K562 (cell line): ENCODE results near the gene UHRF1. TPM values are rescaled to one million over a fixed set of nuclear protein-coding genes. Genes with fewer than 3 reads are reported as not detected.

Experiments
- ATAC-seq: fragments of 200-7000 bp; cut with Tn5 transposase; 3 replicates; pipeline ENCODE4 v1.9.1; 2020; ENCODE audit warnings: moderate library complexity
- BruUV-seq: library from RNA; stranded (reverse); fragments of 400-500 nt; replicated peaks from 2 replicates; lab custom pipeline; 2021; lab: Mats Ljungman, UMichigan
- CTCF ChIA-PET: fragments of 300-600 bp; formaldehyde crosslinking; extraction: SDS; loops from one replicate; lab custom pipeline; 2021; ENCODE audit warnings: low intra/inter-chr PET ratio; lab: Yijun Ruan, JAX
- POLR2A ChIA-PET: fragments of 300-600, 350-650 bp; sonication (Branson Sonifier 250); formaldehyde crosslinking; extraction: SDS; loops from one replicate; lab custom pipeline; 2021; ENCODE audit warnings: antibody characterized with exemption, inconsistent platforms; lab: Yijun Ruan, JAX
- DNase-seq, 4 experiments: peaks; one replicate each; pipeline versions ENCODE4 v3.0.0 to v3.0.0-alpha.2; 2011 to 2018; ENCODE audit warnings: low spot score in 3 of 4, mixed read lengths in 3 of 4; ENCODE audit errors: extremely low read depth in 1 of 4
- FAIRE-seq: peaks from 2 replicates; lab custom pipeline; 2011; peaks lifted over from hg19 to GRCh38; lab: Jason Lieb, UNC
- H2AFZ ChIP-seq: 2 replicates; pipeline ENCODE4 v1.6.0; 2011; ENCODE audit warnings: low read depth, low read length, control low read depth, inconsistent platforms
- H3K27ac ChIP-seq: fragments of 200-600 bp; 3 replicates; pipeline ENCODE4 v1.8.0; 2011; ENCODE audit warnings: low read depth, mild to moderate bottlenecking, control low read depth, inconsistent platforms, low read length, moderate library complexity, mixed read lengths; ENCODE audit errors: extremely low read depth
- H3K27me3 ChIP-seq, 2 experiments: fragments of 300-600 bp in 1 of 2; 2 replicates in 1 of 2; 3 replicates in 1 of 2; pipeline versions ENCODE4 v1.6.0 to v1.8.0; 2011; ENCODE audit warnings: inconsistent platforms in 2 of 2, low read length in 2 of 2, mild to moderate bottlenecking in 1 of 2, mixed read lengths in 1 of 2, moderate library complexity in 1 of 2; ENCODE audit not compliant: control insufficient read depth in 2 of 2, insufficient read depth in 2 of 2
- H3K36me3 ChIP-seq: fragments of 300-600 bp; 3 replicates; pipeline ENCODE4 v1.8.0; 2011; ENCODE audit warnings: mild to moderate bottlenecking, low read length, inconsistent platforms; ENCODE audit not compliant: control insufficient read depth, insufficient read depth
- H3K4me1 ChIP-seq, 2 experiments: fragments of 200-600 bp in 1 of 2; replicated peaks in 1 of 2; 2 replicates in 1 of 2; 3 replicates in 1 of 2; pipeline versions ENCODE4 v1.5.1 to v1.8.0; 2011; ENCODE audit warnings: inconsistent platforms in 2 of 2, low read length in 2 of 2, mild to moderate bottlenecking in 1 of 2, mixed read lengths in 1 of 2, moderate library complexity in 1 of 2; ENCODE audit not compliant: control insufficient read depth in 2 of 2, insufficient read depth in 2 of 2
- H3K4me2 ChIP-seq: 2 replicates; pipeline ENCODE4 v1.6.1; 2011; ENCODE audit warnings: low read length, control low read depth, inconsistent platforms, mixed read lengths; ENCODE audit not compliant: insufficient read depth
- H3K4me3 ChIP-seq: fragments of 200-600 bp; sonication (generic), shearing (Covaris generic); 2 replicates; pipeline ENCODE4 v1.5.1; 2016; ENCODE audit warnings: control low read depth, inconsistent platforms
- H3K79me2 ChIP-seq: fragments of 200-600 bp; 3 replicates; pipeline ENCODE4 v1.8.0; 2011; ENCODE audit warnings: low read length, inconsistent platforms; ENCODE audit not compliant: control insufficient read depth, insufficient read depth
- H3K9ac ChIP-seq, 2 experiments: 2 replicates each; pipeline versions ENCODE4 v1.6.0 to v1.6.1; 2011; ENCODE audit warnings: low read depth in 2 of 2, low read length in 2 of 2, control low read depth in 1 of 2, inconsistent platforms in 1 of 2, mild to moderate bottlenecking in 1 of 2, mixed read lengths in 1 of 2; ENCODE audit not compliant: insufficient read depth in 1 of 2
- H3K9me1 ChIP-seq: one replicate; pipeline ENCODE4 v1.6.0; 2011; ENCODE audit warnings: inconsistent platforms, mild to moderate bottlenecking, low read length, moderate library complexity; ENCODE audit not compliant: control insufficient read depth, insufficient read depth
- H3K9me3 ChIP-seq: replicated peaks from 2 replicates; pipeline ENCODE4 v1.5.1; 2011; ENCODE audit warnings: low read depth, low read length, inconsistent platforms; ENCODE audit not compliant: control insufficient read depth, insufficient read depth
- H4K20me1 ChIP-seq: replicated peaks from 2 replicates; pipeline ENCODE4 v1.6.1; 2011; ENCODE audit warnings: low read length, inconsistent platforms, mixed read lengths; ENCODE audit not compliant: control insufficient read depth, insufficient read depth
- MBD1 ChIP-seq: fragments of 250-450 bp; sonication (Bioruptor Pico); IDR thresholded peaks from 2 replicates; pipeline ENCODE4 v1.8.0; 2022; ENCODE audit warnings: inconsistent platforms
- NFIC ChIP-seq: fragments of 450-650 bp; IDR thresholded peaks from 2 replicates; pipeline ENCODE4 v1.6.1; 2017; ENCODE audit warnings: mild to moderate bottlenecking, inconsistent platforms
- POLR2G ChIP-seq: fragments of 200-400 bp; formaldehyde crosslinking; IDR thresholded peaks from 2 replicates; pipeline ENCODE4 v1.6.1; 2017; ENCODE audit warnings: low read depth, mild to moderate bottlenecking, antibody characterized with exemption, low read length, moderate library complexity
- RFX5 ChIP-seq: IDR thresholded peaks from 2 replicates; pipeline ENCODE4 v1.6.1; 2011; ENCODE audit warnings: low read depth, mild to moderate bottlenecking, improper control_type of control experiment, low read length
- SRSF1 ChIP-seq: fragments of 200-400 bp; formaldehyde crosslinking; IDR thresholded peaks from 2 replicates; pipeline ENCODE4 v1.6.1; 2017; ENCODE audit warnings: mild to moderate bottlenecking, low read depth, low read length, moderate library complexity
- WGBS: fragments of 100-300 bp; shearing (Covaris generic); methylation state at CpG from one replicate; pipeline ENCODE4 v1.1.6; 2016; ENCODE audit warnings: low coverage, mixed read lengths; ENCODE audit not compliant: insufficient coverage; ENCODE audit errors: missing lambda C conversion rate; 5-methylcytosine and 5-hydroxymethylcytosine counted together
- in situ Hi-C: fragments of 300-500 bp; cut with MboI; formaldehyde crosslinking; loops from 4 replicates; pipeline ENCODE4 v1.15.0; 2018; ENCODE audit warnings: inconsistent platforms, mixed read lengths
- intact Hi-C: fragments of 100-400 bp; cut with micrococcal nuclease; formaldehyde crosslinking; loops from 2 replicates; pipeline ENCODE4 v1.14.2; 2022
- polyA plus RNA-seq, 8 experiments: library from polyadenylated mRNA; depleted of rRNA in 4 of 8; stranded (reverse) in 5 of 8; unstranded in 3 of 8; fragments of >200 nt; fragmentation: Nextera tagmentation in 2 of 8; fragmentation: Illumina TruSeq in 1 of 8; extraction: Ambion mirVana in 2 of 8; extraction: Trizol in 1 of 8; gene quantifications; 2 replicates each; pipeline versions ENCODE4 v1.2.1 to v1.2.3, GENCODE V29; 2011 to 2014; ENCODE audit warnings: inconsistent platforms in 1 of 8, missing spikeins in 1 of 8
- total RNA-seq, 7 experiments: library from RNA; depleted of rRNA in 6 of 7; stranded (reverse); fragments of >200 nt in 6 of 7; fragmentation: Illumina TruSeq in 2 of 7; extraction: Trizol in 2 of 7; gene quantifications; 2 replicates each; pipeline versions ENCODE4 v1.2.1 to v1.2.3, GENCODE V29; 2011 to 2021; ENCODE audit warnings: low replicate concordance in 1 of 7

Gene UHRF1
- total and polyA plus RNA-seq, 9 of the 15 experiments (the other 6 are each of a cell fraction or from before 2014, with no cell fraction given): 6.0 to 101 (median 30.9) TPM

GRCh38 chr19:4984106-4984380 lies 74.7 kb downstream of the UHRF1 start:
- ChIA-PET POLR2A (interaction anchor here (0.6 to 0.8 kb wide), 2 partner anchors 12 to 17 kb away, joined by 3 read pairs; no protein-coding TSS in a partner anchor), CTCF (no interaction called here)
- no peak overlapping the region for H3K4me2 ChIP-seq
- peaks cover 15 to 65% of the 10 kb centered on the region in 2 experiments for H3K4me1 ChIP-seq
- H3K27me3 ChIP-seq: no peaks in the 10 kb centered on the region
- intact Hi-C loops: no loop called here
- in situ Hi-C loops: no loop called here
- peaks cover 79% of the 10 kb centered on the region for H4K20me1 ChIP-seq
- H3K9me3 ChIP-seq: no peaks in the 10 kb centered on the region
- ATAC-seq (no peak), DNase-seq (no peak), FAIRE-seq (no peak)
- peaks cover 69% of the 10 kb centered on the region for H3K79me2 ChIP-seq
- BruUV-seq: no TSS peak
- H3K9me1 ChIP-seq: peaks cover 18% of the 10 kb centered on the region
- no peaks in the 10 kb centered on the region for H3K36me3 ChIP-seq
- H2AFZ ChIP-seq: no peak overlapping the region
- no peak overlapping the region for H3K27ac ChIP-seq
- 0 out of 2 replicates have a peak, but pooled peaks have one; percentile 2 for TF ChIP-seq POLR2G
- TF ChIP-seq SRSF1: no peak
- H3K4me3 ChIP-seq: no peak overlapping the region
- WGBS: 74% methylated on average over 7 of the region's 7 CpGs
- no peak overlapping the region for H3K9ac ChIP-seq

GRCh38 chr19:4984438-4984990 lies 75.2 kb downstream of the UHRF1 start:
- H3K27me3 ChIP-seq: no peaks in the 10 kb centered on the region
- intact Hi-C loops (no loop called here), in situ Hi-C loops (no loop called here)
- peaks cover 75% of the 10 kb centered on the region for H4K20me1 ChIP-seq
- H3K9me3 ChIP-seq: no peaks in the 10 kb centered on the region
- no peak for FAIRE-seq
- no TSS peak for BruUV-seq
- no peak overlapping the region for H2AFZ ChIP-seq
- TF ChIP-seq NFIC (peak; percentile 60), POLR2G (peak; percentile 35; the same call in 1 of the 2 replicates), RFX5 (no peak), MBD1 (CRISPR knock-in tag) (no peak)
- ATAC-seq: no peak
- DNase-seq: no peak
- 74% methylated on average over 18 of the region's 18 CpGs for WGBS
- no peaks in the 10 kb centered on the region for H3K36me3 ChIP-seq
- H3K4me2 ChIP-seq: no peak overlapping the region
- POLR2A ChIA-PET: interaction anchor here (0.6 to 0.8 kb wide), 3 partner anchors 12 to 17 kb away, joined by 3 to 4 read pairs (median 3); no protein-coding TSS in a partner anchor
- H3K4me3 ChIP-seq: no peak overlapping the region
- no peak overlapping the region for H3K27ac ChIP-seq
- H3K4me1 ChIP-seq: peaks cover 15 to 63% of the 10 kb centered on the region in 2 experiments
- H3K79me2 ChIP-seq: peaks cover 65% of the 10 kb centered on the region
- CTCF ChIA-PET: no interaction called here
- peaks cover 18% of the 10 kb centered on the region for H3K9me1 ChIP-seq
- H3K9ac ChIP-seq: peak overlapping the region in 1 of 2 experiments; percentile 24; a peak in 1 of 4 replicates
